ENCODE measurements around the gene CARS2. TPM values are rescaled to one million over a fixed set of nuclear protein-coding genes. Genes with fewer than 3 reads are reported as not detected.
"Not testable (repeated sequence)": the region's sequence is repeated elsewhere in the genome, so short reads cannot be mapped to it uniquely, and the experiment has no call there.

The CARS2 gene
- total RNA-seq, 2 experiments from 2014 or later, result 78.9 to 84.8 TPM

DNA sequence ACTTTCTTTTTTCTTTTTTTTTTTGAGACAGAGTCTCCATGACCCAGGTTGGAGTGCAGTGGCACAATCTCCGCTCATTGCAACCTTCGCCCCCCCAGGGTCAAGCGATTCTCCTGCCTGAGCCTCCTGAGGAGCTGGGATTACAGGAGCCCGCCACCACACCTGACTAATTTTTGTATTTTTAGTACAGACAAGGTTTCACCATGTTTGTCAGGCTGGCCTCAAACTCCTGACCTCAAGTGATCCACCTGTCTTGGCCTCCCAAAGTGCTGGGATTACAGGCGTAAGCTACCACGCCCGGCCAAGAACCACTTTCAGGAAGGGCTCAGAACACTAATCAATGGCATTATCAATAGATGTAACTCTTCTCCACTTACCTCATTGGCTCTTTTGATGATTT lies 4.9 kb downstream of the CARS2 start:
- peaks cover 34% of the 10 kb centered on the region for H3K4me1 Mint-ChIP-seq

DNA sequence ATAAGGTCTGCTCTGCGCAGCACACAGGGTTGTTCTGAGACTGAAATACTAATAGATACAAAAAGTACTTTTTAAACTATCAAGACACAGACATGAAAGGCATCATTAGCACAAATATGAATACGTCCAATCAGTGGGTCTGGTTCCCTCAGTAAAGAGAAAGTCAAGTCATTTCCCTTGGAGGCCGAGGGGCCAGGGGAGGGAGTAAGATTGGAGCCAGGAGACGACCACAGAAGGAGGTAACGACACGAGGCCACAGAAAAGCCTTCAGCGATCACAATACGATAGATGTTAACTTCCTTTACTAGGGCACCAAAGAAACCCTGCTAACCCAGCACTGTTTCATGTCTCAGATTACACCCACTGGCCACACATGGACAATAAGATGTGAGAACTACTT lies 5.3 kb downstream of the CARS2 start:
- no peak for DNase-seq
- POLR2A ChIA-PET, result interaction anchor here (1.0 kb wide), 1 partner anchor 12 kb away, joined by 3 read pairs; no protein-coding TSS in a partner anchor

More for the DNA sequence above, 4.9 kb downstream of the CARS2 start:
- peaks cover 27% of the 10 kb centered on the region for H3K36me3 Mint-ChIP-seq
- H3K4me3 Mint-ChIP-seq; H3K9me3 Mint-ChIP-seq; H3K27ac Mint-ChIP-seq; ATAC-seq (ENCODE audit: low read depth); H3K27me3 Mint-ChIP-seq; DNase-seq: not testable (repeated sequence)
- POLR2A ChIA-PET, result interaction anchor here (1.0 to 1.2 kb wide), 2 partner anchors 11 to 14 kb away, joined by 3 to 6 read pairs; no protein-coding TSS in a partner anchor

GRCh38 chr13:110700186-110700585 lies 5.7 kb downstream of the CARS2 start:
- POLR2A ChIA-PET, result no interaction called here
- Mint-ChIP-seq H3K9me3 (no peaks in the 10 kb centered on the region), H3K36me3 (peaks cover 27% of the 10 kb centered on the region), H3K4me1 (peaks cover 32% of the 10 kb centered on the region), H3K4me3 (no peak overlapping the region), H3K27me3 (no peaks in the 10 kb centered on the region), H3K27ac (no peak overlapping the region)
- ATAC-seq (ENCODE audit: low read depth) (no peak), DNase-seq (no peak)

More for the DNA sequence above, 5.3 kb downstream of the CARS2 start:
- no peak for ATAC-seq (ENCODE audit: low read depth)
- Mint-ChIP-seq H3K27ac (no peak overlapping the region), H3K9me3 (no peaks in the 10 kb centered on the region), H3K36me3 (peaks cover 27% of the 10 kb centered on the region), H3K4me3 (no peak overlapping the region), H3K27me3 (no peaks in the 10 kb centered on the region), H3K4me1 (peaks cover 34% of the 10 kb centered on the region)

- no peak for ATAC-seq (ENCODE audit: low read depth)
- no peaks in the 10 kb centered on the region for H3K9me3 Mint-ChIP-seq
- DNase-seq, result no peak
- H3K27ac Mint-ChIP-seq, result no peak overlapping the region
- no peak overlapping the region for H3K4me3 Mint-ChIP-seq
- H3K4me1 Mint-ChIP-seq, result peaks cover 27% of the 10 kb centered on the region
- H3K27me3 Mint-ChIP-seq, result no peaks in the 10 kb centered on the region
- POLR2A ChIA-PET, result no interaction called here
- H3K36me3 Mint-ChIP-seq, result peaks cover 27% of the 10 kb centered on the region
Observed at GRCh38 chr13:110699148-110700145, 6.5 kb downstream of the CARS2 start.

DNA sequence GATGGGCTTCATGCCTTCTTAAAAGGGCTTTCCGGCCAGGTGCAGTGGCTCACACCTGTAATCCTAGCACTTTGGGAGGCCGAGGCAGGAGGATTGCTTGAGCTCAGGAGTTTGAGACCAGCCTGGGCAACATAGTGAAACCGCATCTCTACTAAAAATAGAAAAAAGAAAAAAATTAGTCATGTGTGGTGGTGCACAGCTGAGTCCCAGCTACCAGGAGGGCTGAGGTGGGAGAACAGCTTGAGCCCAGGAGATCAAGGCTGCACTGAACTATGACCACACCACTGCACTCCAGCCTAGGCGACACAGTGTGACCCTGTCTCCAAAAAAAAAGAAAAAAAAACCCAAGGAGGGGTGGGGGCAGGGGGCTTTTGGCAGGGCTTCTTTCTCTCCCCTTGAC lies 7.2 kb downstream of the CARS2 start:
- POLR2A ChIA-PET, result no interaction called here
- peaks cover 25% of the 10 kb centered on the region for H3K4me1 Mint-ChIP-seq
- no peaks in the 10 kb centered on the region for H3K27me3 Mint-ChIP-seq
- no peak for ATAC-seq (ENCODE audit: low read depth)
- H3K4me3 Mint-ChIP-seq, result no peak overlapping the region
- no peaks in the 10 kb centered on the region for H3K9me3 Mint-ChIP-seq
- H3K36me3 Mint-ChIP-seq, result peaks cover 25% of the 10 kb centered on the region
- no peak for DNase-seq
- no peak overlapping the region for H3K27ac Mint-ChIP-seq

GRCh38 chr13:110697842-110698241 lies 8.1 kb downstream of the CARS2 start:
- POLR2A ChIA-PET, result no interaction called here
- DNase-seq (no peak), ATAC-seq (ENCODE audit: low read depth) (no peak)
- peaks cover 22% of the 10 kb centered on the region for H3K36me3 Mint-ChIP-seq
- no peaks in the 10 kb centered on the region for H3K9me3 Mint-ChIP-seq
- H3K4me3 Mint-ChIP-seq, result no peak overlapping the region
- H3K27me3 Mint-ChIP-seq, result no peaks in the 10 kb centered on the region
- peaks cover 20% of the 10 kb centered on the region for H3K4me1 Mint-ChIP-seq
- H3K27ac Mint-ChIP-seq, result no peak overlapping the region

DNA sequence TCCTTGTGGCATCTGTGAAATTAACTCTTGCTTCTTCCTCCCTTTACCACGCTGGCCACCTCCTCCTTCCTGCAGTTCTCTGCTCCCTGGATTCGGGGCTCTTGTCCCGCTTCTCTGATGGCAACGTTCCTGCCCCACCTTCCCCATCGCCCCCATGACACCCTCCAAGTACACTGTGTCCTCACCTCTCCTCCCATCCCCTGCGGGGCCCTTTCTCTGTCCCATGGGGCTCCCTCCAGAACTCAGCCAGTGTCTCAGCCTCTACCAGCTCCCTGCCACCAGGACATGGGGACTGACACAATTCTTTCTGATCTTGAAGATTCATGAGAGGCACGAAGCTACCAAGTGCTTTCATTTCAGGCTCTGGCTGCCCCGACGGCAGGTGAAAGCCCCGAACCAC lies 9.1 kb downstream of the CARS2 start:
- no peaks in the 10 kb centered on the region for H3K27me3 Mint-ChIP-seq
- POLR2A ChIA-PET, result interaction anchor here (0.7 kb wide), 1 partner anchor 16 kb away, joined by 3 read pairs; no protein-coding TSS in a partner anchor
- H3K36me3 Mint-ChIP-seq, result peaks cover 19% of the 10 kb centered on the region
- H3K4me3 Mint-ChIP-seq, result no peak overlapping the region
- no peaks in the 10 kb centered on the region for H3K9me3 Mint-ChIP-seq
- ATAC-seq (ENCODE audit: low read depth) (no peak), DNase-seq (no peak)
- H3K4me1 Mint-ChIP-seq, result peaks cover 15% of the 10 kb centered on the region
- peak overlapping the region; percentile 62 for H3K27ac Mint-ChIP-seq

GRCh38 chr13:110695774-110696173 lies 10.1 kb downstream of the CARS2 start:
- H3K27me3 Mint-ChIP-seq; ATAC-seq (ENCODE audit: low read depth); POLR2A ChIA-PET; H3K9me3 Mint-ChIP-seq; H3K4me3 Mint-ChIP-seq; DNase-seq; H3K27ac Mint-ChIP-seq: not testable (repeated sequence)
- Mint-ChIP-seq H3K4me1 (peaks cover 15% of the 10 kb centered on the region), H3K36me3 (peaks cover 15% of the 10 kb centered on the region)

DNA sequence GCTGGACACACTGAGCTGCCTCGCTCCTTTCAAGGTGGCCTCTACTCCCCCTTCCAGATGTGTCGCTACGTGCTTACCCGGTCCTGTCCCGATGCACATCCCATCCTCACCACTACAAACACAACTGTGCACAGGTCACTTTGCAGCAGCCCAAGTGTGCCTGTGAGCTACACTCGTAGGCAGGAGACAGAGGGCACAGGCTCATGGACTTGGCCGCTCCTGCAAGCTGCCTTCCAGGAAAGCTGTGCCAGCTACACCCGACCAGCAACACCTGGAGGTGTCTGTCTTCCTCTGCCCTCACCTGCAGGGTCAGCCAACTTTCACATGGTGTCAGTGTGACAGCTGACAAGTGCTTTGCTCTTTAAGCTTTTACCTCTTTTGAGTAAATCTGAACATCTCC lies 15.4 kb downstream of the CARS2 start:
- Mint-ChIP-seq H3K36me3 (peaks cover 4% of the 10 kb centered on the region), H3K4me3 (no peak overlapping the region), H3K4me1 (no peaks in the 10 kb centered on the region), H3K27me3 (no peaks in the 10 kb centered on the region), H3K27ac (no peak overlapping the region), H3K9me3 (no peaks in the 10 kb centered on the region)
- POLR2A ChIA-PET, result no interaction called here
- DNase-seq (no peak), ATAC-seq (ENCODE audit: low read depth) (no peak)

- Mint-ChIP-seq H3K4me1 (no peaks in the 10 kb centered on the region), H3K4me3 (no peak overlapping the region), H3K27me3 (no peaks in the 10 kb centered on the region), H3K27ac (no peak overlapping the region), H3K36me3 (peaks cover 7% of the 10 kb centered on the region), H3K9me3 (no peaks in the 10 kb centered on the region)
- DNase-seq (no peak), ATAC-seq (ENCODE audit: low read depth) (no peak)
- POLR2A ChIA-PET, result no interaction called here
Observed at GRCh38 chr13:110689711-110690110, 16.2 kb downstream of the CARS2 start.

GRCh38 chr13:110689041-110689440 lies 16.9 kb downstream of the CARS2 start:
- POLR2A ChIA-PET, result no interaction called here
- no peak for DNase-seq
- no peak overlapping the region for H3K4me3 Mint-ChIP-seq

GRCh38 chr13:110687736-110688135 lies 18.2 kb downstream of the CARS2 start:
- H3K4me1 Mint-ChIP-seq, result peaks cover 2% of the 10 kb centered on the region
- H3K36me3 Mint-ChIP-seq, result peaks cover 7% of the 10 kb centered on the region
- DNase-seq (no peak), ATAC-seq (ENCODE audit: low read depth) (no peak)
- no peaks in the 10 kb centered on the region for H3K9me3 Mint-ChIP-seq
- H3K4me3 Mint-ChIP-seq, result no peak overlapping the region
- POLR2A ChIA-PET, result no interaction called here
- H3K27ac Mint-ChIP-seq, result no peak overlapping the region
- no peaks in the 10 kb centered on the region for H3K27me3 Mint-ChIP-seq

More at GRCh38 chr13:110689041-110689440, 16.9 kb downstream of the CARS2 start:
- H3K27ac Mint-ChIP-seq, result no peak overlapping the region
- H3K9me3 Mint-ChIP-seq, result no peaks in the 10 kb centered on the region
- H3K4me1 Mint-ChIP-seq, result no peaks in the 10 kb centered on the region
- no peak for ATAC-seq (ENCODE audit: low read depth)
- peaks cover 7% of the 10 kb centered on the region for H3K36me3 Mint-ChIP-seq
- H3K27me3 Mint-ChIP-seq, result no peaks in the 10 kb centered on the region

GRCh38 chr13:110685305-110686020 lies 20.5 kb downstream of the CARS2 start:
- ATAC-seq (ENCODE audit: low read depth), result no peak
- Mint-ChIP-seq H3K9me3 (no peaks in the 10 kb centered on the region), H3K27ac (peak overlapping the region; percentile 47), H3K27me3 (no peaks in the 10 kb centered on the region), H3K4me1 (peaks cover 2% of the 10 kb centered on the region), H3K36me3 (peaks cover 10% of the 10 kb centered on the region), H3K4me3 (no peak overlapping the region)
- POLR2A ChIA-PET, result no interaction called here
- no peak for DNase-seq
